ENCODE data around the gene ASIC1. TPM values are rescaled to one million over a fixed set of nuclear protein-coding genes. Genes with fewer than 3 reads are reported as not detected.

Gene ASIC1
- total and polyA plus RNA-seq, 2 of the 4 experiments (the other 2 are of a cell fraction): 1.6 to 9.9 TPM

- Histone ChIP-seq H3K14ac (replicated peaks; ENCODE audit: low read depth, low read length) (no peak overlapping the region), H2AFZ (replicated peaks; ENCODE audit: low read length, poor library complexity) (no peak overlapping the region), H3K18ac (ENCODE audit: low read depth, low read length) (no peak overlapping the region), H2BK20ac (ENCODE audit: low read depth, low read length) (no peak overlapping the region), H4K20me1 (ENCODE audit: insufficient read depth, low read length) (peaks cover 7% of the 10 kb centered on the region; the same call in 1 of the 2 replicates), H2BK15ac (ENCODE audit: low read depth, low read length) (no peak overlapping the region), H2BK5ac (ENCODE audit: low read depth, low read length, poor library complexity, severe bottlenecking) (no peak overlapping the region), H3K4me1 (ENCODE audit: control insufficient read depth, insufficient read depth, low read length) (peaks cover 4% of the 10 kb centered on the region), H3K23ac (ENCODE audit: low read depth, low read length) (no peak overlapping the region), H4K91ac (ENCODE audit: insufficient read depth, low read depth, low read length) (no peak overlapping the region), H3K9ac (ENCODE audit: low read depth, low read length) (no peak overlapping the region), H3K9me1 (ENCODE audit: insufficient read depth, low read length) (no peaks in the 10 kb centered on the region), H2BK120ac (ENCODE audit: low read depth, low read length) (no peak overlapping the region), H3K27me3 (ENCODE audit: control insufficient read depth, insufficient read depth, low read length) (peaks cover 53% of the 10 kb centered on the region), H3K9me3 (ENCODE audit: control insufficient read depth, insufficient read depth, low read length) (no peaks in the 10 kb centered on the region), H3K79me1 (ENCODE audit: low read depth in 1 of 2, low read length in 2 of 2) (no peaks in the 10 kb centered on the region; a peak in 1 of 4 replicates), H2AK5ac (ENCODE audit: low read depth, low read length) (no peak overlapping the region), H3K56ac (ENCODE audit: extremely low read depth, insufficient read depth, low read length) (no peak overlapping the region), H3K4ac (ENCODE audit: low read depth, low read length) (no peak overlapping the region), H3K27ac (ENCODE audit: insufficient read depth, low read length) (no peak overlapping the region), H3K36me3 (ENCODE audit: control insufficient read depth, insufficient read depth, low read length) (no peaks in the 10 kb centered on the region), H4K8ac (ENCODE audit: low read depth in 2 of 2, low read length in 2 of 2) (no peak overlapping the region), H4K5ac (ENCODE audit: low read depth, low read length) (no peak overlapping the region), H3K4me3 (ENCODE audit: insufficient read depth, low read depth, low read length) (no peak overlapping the region), H3K4me2 (ENCODE audit: low read depth, low read length) (no peak overlapping the region), H2AK9ac (replicated peaks; ENCODE audit: low read depth, low read length, poor library complexity) (no peak overlapping the region)
- TF ChIP-seq RAD21 (IDR thresholded peaks at IDR 0.05; ENCODE audit: low read length) (no peak), USF2 (IDR thresholded peaks at IDR 0.05; ENCODE audit: low read depth, low read length) (no peak), ELK1 (IDR thresholded peaks at IDR 0.05; ENCODE audit: borderline replicate concordance, low read depth, low read length) (no peak), NFE2L2 (IDR thresholded peaks at IDR 0.05; ENCODE audit: low read depth, low read length) (no peak), MXI1 (IDR thresholded peaks at IDR 0.05; ENCODE audit: borderline replicate concordance, low read depth, low read length) (no peak), CTCF (conservative IDR thresholded peaks at IDR 0.05; ENCODE audit: low read depth, low read length) (no peak), BHLHE40 (IDR thresholded peaks at IDR 0.05; ENCODE audit: low read depth, low read length) (no peak), CHD1 (IDR thresholded peaks at IDR 0.05; ENCODE audit: low read depth, low read length) (no peak), SMC3 (IDR thresholded peaks at IDR 0.05; ENCODE audit: low read depth, low read length) (no peak)
- no peak for DNase-seq
- in situ Hi-C loops (cut with MboI; ENCODE audit: low sequenced_read_pairs): loop anchor here (5.0 kb wide), 1 partner anchor 186 kb away; no protein-coding TSS in a partner anchor
- intact Hi-C loops (cut with micrococcal nuclease): no loop called here
- ATAC-seq (ENCODE audit: low read depth): no peak
- BruUV-seq (replicated peaks): no TSS peak
- dilution Hi-C loops (cut with HindIII; ENCODE audit: low sequenced_read_pairs, unreplicated experiment): no loop called here
- POLR2A ChIA-PET (ENCODE audit: unreplicated experiment): no interaction called here
- CTCF ChIA-PET: interaction anchor here (0.7 to 1.6 kb wide), 2 partner anchors 79 to 86 kb away, joined by 4 to 5 read pairs; no protein-coding TSS in a partner anchor
- no CpG with 5 or more reads among the region's 1 CpG for WGBS, 2 experiments (ENCODE audit: extremely low coverage in 2 of 2, insufficient read length in 1 of 2)
Observed at GRCh38 chr12:50053583-50053982, 3.8 kb upstream of the ASIC1 start.

All from IMR-90 (cell line).